ENCODE data around the gene FNBP1.

- TF ChIP-seq CTCF (conservative IDR thresholded peaks at IDR 0.05): no peak
- TF ChIP-seq ZFX (IDR thresholded peaks at IDR 0.05): no peak
Observed at GRCh38 chr9:129880654-129881546, 162.1 kb downstream of the FNBP1 start.
